ENCODE results near the gene TTC38.

TTC38 gene

DNA sequence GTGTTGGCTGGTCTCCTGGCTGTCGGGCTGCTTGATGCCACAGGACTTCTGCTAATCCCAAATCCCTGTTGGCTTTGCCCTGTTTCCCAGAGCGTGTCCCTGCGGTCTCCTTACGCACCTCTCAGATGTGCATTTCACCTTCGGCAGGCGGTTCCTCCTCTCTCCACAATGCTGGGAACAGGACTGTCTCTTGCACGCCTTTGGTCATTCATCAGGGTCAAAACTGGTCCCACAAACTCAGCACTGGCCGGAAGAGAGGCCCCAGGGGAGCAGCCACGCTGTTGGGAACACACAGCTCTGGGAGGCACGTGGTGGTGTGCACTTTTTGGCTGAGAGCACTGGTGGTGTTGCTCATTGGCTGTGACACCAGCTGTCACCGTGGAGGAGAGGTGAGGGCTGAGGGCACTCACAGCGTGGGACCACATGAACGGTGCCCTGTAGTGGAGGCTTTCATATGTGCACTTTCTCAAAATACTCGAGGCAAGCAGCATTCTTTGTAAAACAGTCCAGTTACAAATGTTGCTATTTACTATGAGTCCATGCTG is 52.4 kb downstream of the TTC38 start:
- DNase-seq = no peak
- H3K4me3 ChIP-seq (ENCODE audit: low read depth, low read length) = no peak overlapping the region
- H3K36me3 ChIP-seq = peaks cover 81% of the 10 kb centered on the region
- no peaks in the 10 kb centered on the region for H3K27me3 ChIP-seq (ENCODE audit: insufficient read depth, low read depth, severe bottlenecking)
- no peak for TF ChIP-seq CTCF (IDR thresholded peaks at IDR 0.05; ENCODE audit: low read depth, low read length)
- H3K27ac ChIP-seq = no peak overlapping the region
- no peaks in the 10 kb centered on the region for H3K9me3 ChIP-seq (ENCODE audit: severe bottlenecking)

DNA sequence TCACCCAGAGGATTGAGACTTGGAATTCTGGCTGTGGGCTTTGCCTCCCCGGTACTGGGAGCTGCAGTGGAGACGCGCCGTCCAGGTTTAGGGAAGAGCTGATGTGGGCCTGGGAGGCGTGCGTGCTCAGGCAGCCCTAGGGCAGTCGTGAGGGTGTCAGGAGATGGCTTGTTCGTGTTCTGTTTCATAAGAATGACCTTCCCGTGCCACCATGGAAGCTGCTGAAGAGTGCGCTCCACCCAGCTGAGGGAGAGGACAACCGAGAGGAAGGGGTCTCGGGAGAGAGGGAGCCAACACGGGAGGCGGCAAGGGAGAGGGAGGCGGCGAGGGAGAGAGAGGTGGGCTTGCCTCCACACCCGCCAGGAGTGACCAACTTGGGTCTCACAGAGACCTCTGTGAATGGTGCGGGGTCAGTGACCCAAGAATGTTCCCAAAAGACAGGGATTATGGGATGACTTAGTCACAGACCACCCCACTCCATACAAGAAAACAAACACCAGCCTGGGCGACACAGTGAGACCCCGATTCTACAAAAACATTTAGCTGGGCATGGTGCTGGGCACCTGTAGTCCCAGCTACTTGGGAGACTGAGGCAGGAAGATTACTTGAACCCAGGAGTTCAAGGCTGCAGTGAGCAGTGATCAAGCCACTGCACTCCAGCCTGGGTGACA is 53.0 kb downstream of the TTC38 start:
- H3K9me3 ChIP-seq (ENCODE audit: severe bottlenecking) = no peaks in the 10 kb centered on the region
- no peak for TF ChIP-seq CTCF (IDR thresholded peaks at IDR 0.05; ENCODE audit: low read depth, low read length)
- no peak overlapping the region for H3K27ac ChIP-seq
- H3K4me3 ChIP-seq (ENCODE audit: low read depth, low read length) = no peak overlapping the region
- peaks cover 81% of the 10 kb centered on the region for H3K36me3 ChIP-seq
- no peaks in the 10 kb centered on the region for H3K27me3 ChIP-seq (ENCODE audit: insufficient read depth, low read depth, severe bottlenecking)
- no peak for DNase-seq

GRCh38 chr22:46322711-46323110 is 54.9 kb downstream of the TTC38 start:
- no peak for DNase-seq
- no peaks in the 10 kb centered on the region for H3K9me3 ChIP-seq (ENCODE audit: severe bottlenecking)
- H3K27ac ChIP-seq = no peak overlapping the region
- H3K36me3 ChIP-seq = peaks cover 81% of the 10 kb centered on the region
- H3K4me3 ChIP-seq (ENCODE audit: low read depth, low read length) = no peak overlapping the region
- no peaks in the 10 kb centered on the region for H3K27me3 ChIP-seq (ENCODE audit: insufficient read depth, low read depth, severe bottlenecking)
- no peak for TF ChIP-seq CTCF (IDR thresholded peaks at IDR 0.05; ENCODE audit: low read depth, low read length)

GRCh38 chr22:46323162-46323561 is 55.4 kb downstream of the TTC38 start:
- peaks cover 81% of the 10 kb centered on the region for H3K36me3 ChIP-seq
- no peak for TF ChIP-seq CTCF (IDR thresholded peaks at IDR 0.05; ENCODE audit: low read depth, low read length)
- DNase-seq = no peak

DNA sequence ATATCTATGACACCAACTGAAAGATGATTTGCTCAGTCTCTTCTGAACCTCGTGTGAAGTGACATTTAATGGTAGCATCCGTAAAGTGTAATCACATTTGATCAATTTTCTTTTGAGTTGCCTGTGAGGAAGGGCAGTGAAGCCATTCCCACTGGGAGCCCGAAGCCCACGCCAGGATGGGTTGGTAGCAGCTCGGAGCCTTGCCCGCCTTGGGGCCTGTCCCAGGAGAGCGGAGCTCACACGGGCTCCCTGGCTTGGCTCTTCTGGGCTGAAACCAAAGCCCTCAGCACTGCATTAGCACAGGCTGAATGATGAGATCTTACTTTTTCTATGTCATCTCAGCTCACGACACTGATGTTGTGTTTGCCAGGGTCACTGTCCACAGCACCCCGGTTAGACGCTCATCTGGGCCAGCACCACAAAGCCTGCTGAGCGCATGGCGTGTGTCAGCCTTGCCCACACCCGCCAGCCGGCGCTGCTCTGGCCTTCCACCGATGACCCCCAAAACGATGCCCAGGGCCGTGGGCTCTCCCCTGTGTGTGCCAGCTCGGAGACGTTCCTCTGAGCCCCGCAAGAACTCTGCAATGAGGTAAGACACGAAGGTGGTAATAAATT is 58.4 kb downstream of the TTC38 start:
- DNase-seq = no peak
- Histone ChIP-seq H3K4me3 (ENCODE audit: low read depth, low read length) (no peak overlapping the region), H3K27me3 (ENCODE audit: insufficient read depth, low read depth, severe bottlenecking) (no peaks in the 10 kb centered on the region), H3K27ac (no peak overlapping the region), H3K36me3 (peaks cover 76% of the 10 kb centered on the region), H3K9me3 (ENCODE audit: severe bottlenecking) (no peaks in the 10 kb centered on the region)
- TF ChIP-seq CTCF (IDR thresholded peaks at IDR 0.05; ENCODE audit: low read depth, low read length) = no peak

More at GRCh38 chr22:46323162-46323561, 55.4 kb downstream of the TTC38 start:
- Histone ChIP-seq H3K27me3 (ENCODE audit: insufficient read depth, low read depth, severe bottlenecking) (no peaks in the 10 kb centered on the region), H3K4me3 (ENCODE audit: low read depth, low read length) (no peak overlapping the region), H3K9me3 (ENCODE audit: severe bottlenecking) (no peaks in the 10 kb centered on the region), H3K27ac (no peak overlapping the region)
